MM.1S (cell line): ENCODE measurements around the gene GCK.

Experiments
- CTCF ChIP-seq: fragments of 300-600 bp; sonication (generic); IDR thresholded peaks from 2 replicates; pipeline ENCODE4 v1.5.1; 2016; ENCODE audit warnings: antibody characterized with exemption, low read length, mixed read lengths
- EZH2 ChIP-seq: fragments of 300-600 bp; sonication (generic); optimal IDR thresholded peaks from 2 replicates; pipeline ENCODE3; 2017; ENCODE audit warnings: low read depth, mild to moderate bottlenecking, antibody characterized with exemption, low read length, mixed read lengths
- EZH2phosphoT487 ChIP-seq: fragments of 300-600 bp; sonication (generic); IDR thresholded peaks from 2 replicates; pipeline ENCODE4 v1.6.1; 2018; ENCODE audit warnings: antibody characterized with exemption, low read length

GRCh38 chr7:44224080-44224973 lies 35.1 kb upstream of the GCK start:
- TF ChIP-seq CTCF: no peak
- no peak for TF ChIP-seq EZH2
- no peak for TF ChIP-seq EZH2phosphoT487
